IPS-NIHi7 (cell line): Measurements from ENCODE around the gene HYAL2.
"Not testable (repeated sequence)": the region's sequence is repeated elsewhere in the genome, so short reads cannot be mapped to it uniquely, and the experiment has no call there.

Source experiments
- DNase-seq: peaks from one replicate; pipeline ENCODE4 v3.0.0; 2012; ENCODE audit warnings: mixed read lengths; ENCODE audit errors: extremely low spot score

The HYAL2 gene

GRCh38 chr3:50312041-50312440 is 10.5 kb downstream of the HYAL2 start:
- DNase-seq, result not testable (repeated sequence)

GRCh38 chr3:50304601-50305000 is 17.9 kb downstream of the HYAL2 start:
- DNase-seq, result no peak

GRCh38 chr3:50303013-50303815 is 19.3 kb downstream of the HYAL2 start, which contains the start of gene HYAL1:
Gene HYAL1 (minus strand): TSS chr3:50303574. CDS start chr3:50302956, 618 bp downstream.
- DNase-seq, result peak; percentile 89

- no peak for DNase-seq
Observed at GRCh38 chr3:50302095-50303012, 20.2 kb downstream of the HYAL2 start.

GRCh38 chr3:50300681-50301254 is 21.8 kb downstream of the HYAL2 start:
- DNase-seq, result no peak

GRCh38 chr3:50299929-50300680 is 22.4 kb downstream of the HYAL2 start:
- DNase-seq, result no peak

GRCh38 chr3:50299638-50299928 is 23.0 kb downstream of the HYAL2 start:
- DNase-seq, result no peak

- peak; percentile 98 for DNase-seq
Observed at GRCh38 chr3:50298836-50299637, 23.5 kb downstream of the HYAL2 start, which contains the start of the genes HYAL3 and NAA80. Gene HYAL3 (minus strand): TSS chr3:50299405. CDS start chr3:50295602, 3,803 bp downstream. Gene NAA80 (minus strand): TSS chr3:50299405. CDS start chr3:50297463, 1,942 bp downstream.

- DNase-seq, result no peak
Observed at GRCh38 chr3:50297896-50298725, 24.4 kb downstream of the HYAL2 start.

GRCh38 chr3:50297384-50297775 is 25.2 kb downstream of the HYAL2 start:
- DNase-seq, result no peak

GRCh38 chr3:50296721-50297383 is 25.7 kb downstream of the HYAL2 start:
- DNase-seq, result no peak

GRCh38 chr3:50295553-50296431 is 26.8 kb downstream of the HYAL2 start:
- no peak for DNase-seq

- no peak for DNase-seq
Observed at GRCh38 chr3:50294492-50295403, 27.8 kb downstream of the HYAL2 start.

- no peak for DNase-seq
Observed at GRCh38 chr3:50294089-50294488, 28.5 kb downstream of the HYAL2 start.

GRCh38 chr3:50293079-50293801 is 29.3 kb downstream of the HYAL2 start:
- no peak for DNase-seq
